GM10266 (cell line): ENCODE measurements around the gene ENDOU.
A peak's percentile ranks its signal among the peaks of the same experiment; 100 is the strongest.

Source experiments
- DNase-seq: peaks from one replicate; pipeline ENCODE4 v3.0.0; 2012; ENCODE audit errors: extremely low spot score
- TF ChIP-seq, protein P1 (sequence below): IDR thresholded peaks from 2 replicates; pipeline ENCODE4 v1.5.1; 2012; ENCODE audit warnings: mild to moderate bottlenecking, low read depth; ENCODE audit not compliant: control insufficient read depth, insufficient read depth; ENCODE audit errors: missing control alignments

Gene ENDOU

DNA sequence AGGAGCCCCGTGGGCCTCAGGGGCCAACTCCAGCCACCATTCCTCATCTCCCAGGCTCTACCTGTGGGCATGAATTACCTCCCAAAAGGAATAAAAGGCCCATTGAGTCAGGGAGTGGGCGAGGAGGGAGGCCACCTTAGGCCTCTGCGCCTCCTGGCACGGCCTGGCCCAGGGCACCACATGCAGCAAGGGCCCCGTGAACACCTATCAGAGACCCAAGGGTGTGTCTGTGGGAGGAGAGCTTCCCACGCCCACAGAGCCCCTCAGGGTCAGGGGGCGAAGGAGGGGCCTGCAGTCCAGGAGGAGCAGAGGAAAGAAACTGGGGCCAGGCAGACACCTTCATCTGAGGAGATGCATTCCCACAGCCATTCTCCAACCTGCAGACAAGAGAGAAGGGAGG is 21.2 kb upstream of the ENDOU start:
- DNase-seq = no peak

DNA sequence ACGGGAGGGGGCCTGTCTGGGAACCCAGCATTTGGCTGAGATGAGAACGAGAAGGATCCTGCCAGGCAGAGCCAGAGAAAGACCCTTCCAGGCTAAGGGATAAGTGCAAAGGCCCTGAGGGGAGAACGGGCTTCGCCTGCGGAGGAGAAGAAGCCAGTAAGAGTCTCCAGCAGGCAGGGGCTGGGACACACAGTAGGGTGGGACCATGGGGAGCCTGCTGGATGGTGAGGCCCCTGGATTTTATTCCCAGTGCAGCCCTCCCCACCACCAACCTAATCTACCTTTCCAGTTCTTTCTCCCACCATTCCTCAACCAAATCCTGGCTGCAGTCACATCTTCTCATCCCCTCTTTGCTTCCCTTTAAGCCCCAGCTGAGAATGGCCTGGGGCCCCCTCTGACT is 20.8 kb upstream of the ENDOU start:
- DNase-seq = no peak
- TF ChIP-seq, protein P1, sequence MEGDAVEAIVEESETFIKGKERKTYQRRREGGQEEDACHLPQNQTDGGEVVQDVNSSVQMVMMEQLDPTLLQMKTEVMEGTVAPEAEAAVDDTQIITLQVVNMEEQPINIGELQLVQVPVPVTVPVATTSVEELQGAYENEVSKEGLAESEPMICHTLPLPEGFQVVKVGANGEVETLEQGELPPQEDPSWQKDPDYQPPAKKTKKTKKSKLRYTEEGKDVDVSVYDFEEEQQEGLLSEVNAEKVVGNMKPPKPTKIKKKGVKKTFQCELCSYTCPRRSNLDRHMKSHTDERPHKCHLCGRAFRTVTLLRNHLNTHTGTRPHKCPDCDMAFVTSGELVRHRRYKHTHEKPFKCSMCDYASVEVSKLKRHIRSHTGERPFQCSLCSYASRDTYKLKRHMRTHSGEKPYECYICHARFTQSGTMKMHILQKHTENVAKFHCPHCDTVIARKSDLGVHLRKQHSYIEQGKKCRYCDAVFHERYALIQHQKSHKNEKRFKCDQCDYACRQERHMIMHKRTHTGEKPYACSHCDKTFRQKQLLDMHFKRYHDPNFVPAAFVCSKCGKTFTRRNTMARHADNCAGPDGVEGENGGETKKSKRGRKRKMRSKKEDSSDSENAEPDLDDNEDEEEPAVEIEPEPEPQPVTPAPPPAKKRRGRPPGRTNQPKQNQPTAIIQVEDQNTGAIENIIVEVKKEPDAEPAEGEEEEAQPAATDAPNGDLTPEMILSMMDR = no peak

More for the DNA sequence above, 21.2 kb upstream of the ENDOU start:
- TF ChIP-seq, protein P1 = no peak

DNA sequence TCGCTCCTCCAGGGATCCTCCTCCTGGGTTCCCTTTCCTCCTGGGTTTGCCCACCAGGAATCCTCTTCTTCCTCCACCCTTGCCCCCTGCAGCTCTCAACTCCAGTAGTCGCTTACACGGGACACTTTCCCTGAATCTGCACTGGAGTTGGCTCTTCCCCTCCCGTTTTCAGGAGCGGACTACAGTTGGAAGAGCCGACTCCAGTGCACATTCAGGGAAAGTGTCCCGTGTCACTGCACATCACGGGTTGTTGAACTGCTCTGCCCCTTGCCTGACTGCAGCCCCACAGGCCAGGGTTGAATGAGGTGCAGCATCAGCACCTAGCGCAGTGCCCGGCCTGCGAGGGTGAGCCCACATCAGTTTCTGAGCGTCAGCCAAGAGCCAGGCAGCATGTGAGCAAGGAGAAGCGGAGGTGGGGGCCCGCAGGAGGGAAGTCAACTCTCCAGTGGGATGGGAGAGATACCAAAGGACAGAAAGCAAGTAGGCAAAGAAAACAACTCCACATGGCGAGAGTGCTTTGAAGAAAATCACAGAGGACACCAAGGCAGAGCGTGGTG is 20.3 kb upstream of the ENDOU start:
- TF ChIP-seq, protein P1 = no peak
- no peak for DNase-seq

DNA sequence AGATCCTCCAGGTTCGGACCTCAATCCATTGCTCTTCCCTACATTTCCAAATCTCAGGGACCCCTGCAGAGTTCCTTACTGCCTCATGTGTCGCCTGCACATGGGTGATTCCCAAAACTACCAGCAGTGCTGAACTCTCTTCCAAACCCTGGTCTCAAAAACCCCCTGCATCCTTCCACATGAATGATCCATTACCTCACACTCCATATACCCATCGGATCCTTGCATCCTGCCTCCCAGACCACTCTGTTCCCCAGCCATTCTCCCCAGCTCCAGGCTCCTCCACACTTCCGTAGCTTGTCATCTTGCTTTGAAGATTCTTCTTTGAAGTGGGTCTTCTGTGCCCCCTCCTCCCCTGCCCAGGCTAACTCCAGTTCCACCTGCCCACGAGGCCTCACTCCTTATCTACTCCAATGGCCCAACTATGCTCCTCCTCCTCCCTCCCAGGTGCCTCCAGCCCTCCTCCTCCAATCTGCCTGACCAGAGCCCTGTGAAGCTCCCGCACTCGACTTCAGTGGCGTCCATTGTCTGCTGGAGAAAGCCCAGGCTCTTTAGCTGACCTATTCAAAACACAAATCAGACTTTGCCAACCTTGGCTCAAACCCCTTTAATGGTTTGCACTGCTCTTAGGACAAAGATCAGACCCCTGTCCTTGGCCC is 19.6 kb upstream of the ENDOU start:
- TF ChIP-seq, protein P1 = no peak
- no peak for DNase-seq

DNA sequence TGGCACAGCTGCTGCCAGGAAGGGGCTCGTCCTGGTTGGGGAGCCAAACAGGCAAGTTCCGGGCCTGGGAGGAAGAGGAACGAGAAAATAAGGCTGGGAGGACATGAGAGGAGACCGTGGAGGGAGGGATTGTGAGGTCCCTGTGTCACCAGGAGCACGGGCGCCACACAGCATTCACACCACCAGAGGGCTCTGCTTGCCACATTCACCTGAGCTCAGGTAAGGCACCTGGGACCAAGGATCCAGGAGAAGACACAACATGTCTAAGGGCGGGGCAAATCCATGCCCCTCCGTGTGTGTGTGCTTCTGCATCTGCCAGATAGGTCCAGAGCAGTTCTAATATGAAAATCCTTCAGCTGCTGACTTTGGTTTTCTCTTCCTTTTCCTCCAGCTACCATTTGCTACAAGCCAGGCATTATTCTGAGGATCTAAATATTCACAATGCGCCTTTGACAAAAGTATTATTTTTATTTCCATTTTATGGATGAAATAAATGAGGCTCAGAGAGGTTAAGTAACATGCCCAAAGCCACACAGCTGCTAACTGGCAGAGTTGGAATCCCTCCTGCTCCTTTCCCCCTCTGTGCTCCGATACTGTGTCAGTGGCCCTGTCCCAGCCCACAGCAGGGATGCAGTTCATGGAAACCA is 18.8 kb upstream of the ENDOU start:
- no peak for DNase-seq

DNA sequence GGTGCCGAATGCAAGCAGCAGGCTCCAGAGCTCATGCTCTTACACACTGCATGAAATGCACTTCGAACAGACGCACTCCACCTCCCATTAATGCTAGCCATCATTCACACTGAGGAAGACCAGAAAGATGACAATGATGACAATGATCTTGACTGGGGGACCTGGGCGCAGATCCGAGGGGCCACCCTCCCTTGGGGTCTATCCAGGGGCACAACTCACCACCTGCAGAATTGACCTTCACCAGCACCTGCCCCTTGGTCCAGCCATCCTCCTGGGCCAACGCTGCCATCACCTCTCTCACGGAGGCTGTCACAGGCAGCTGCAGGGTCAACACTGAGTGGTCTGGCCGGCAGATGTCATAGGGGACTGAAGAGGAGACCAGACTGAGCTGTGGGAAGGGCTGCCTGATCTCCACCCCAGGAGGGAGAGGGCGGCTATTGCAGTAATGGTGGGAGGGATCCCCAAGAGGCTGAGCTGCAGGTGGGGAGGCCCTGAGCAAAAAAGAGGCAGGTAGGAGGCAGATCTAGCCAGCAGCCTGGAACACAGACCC is 18.1 kb upstream of the ENDOU start:
- DNase-seq = no peak
- TF ChIP-seq, protein P1 = no peak

More for the DNA sequence above, 18.8 kb upstream of the ENDOU start:
- TF ChIP-seq, protein P1 = peak; percentile 85

DNA sequence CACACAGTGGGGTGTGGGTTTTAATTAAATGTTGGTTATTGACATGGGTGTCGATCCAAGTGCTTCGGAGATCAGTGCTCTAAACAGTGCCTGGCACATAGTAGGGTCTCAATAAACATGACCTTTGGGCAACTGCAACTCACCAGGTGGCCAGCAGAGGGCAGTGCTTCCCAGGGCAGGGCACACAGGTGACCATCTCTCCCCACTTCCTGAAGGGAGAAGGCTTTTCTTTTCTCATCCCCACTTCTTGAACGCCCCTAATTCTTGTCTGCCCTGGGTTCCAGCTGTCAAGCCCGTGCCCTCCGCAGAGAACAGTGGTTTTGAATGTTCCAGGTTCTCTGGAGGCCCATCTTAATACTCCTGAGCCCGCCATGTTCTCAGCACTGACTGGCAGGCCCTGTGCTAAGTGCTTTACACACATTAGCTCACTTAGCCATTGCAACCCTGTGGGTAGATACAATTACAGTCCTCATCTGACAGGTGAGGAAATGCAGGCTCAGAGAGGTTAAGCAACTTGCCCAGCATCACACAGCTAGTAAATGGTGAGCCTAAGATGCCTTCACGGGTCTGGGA is 17.0 kb upstream of the ENDOU start:
- DNase-seq = peak; percentile 61
- TF ChIP-seq, protein P1 = peak; percentile 99
